Right lobe of liver (tissue), 6 donors: Measurements from ENCODE around the gene TGFA. TPM values are rescaled to one million over a fixed set of nuclear protein-coding genes. Genes with fewer than 3 reads are reported as not detected.

Experiments used
- ATAC-seq, 4 donors: fragments of 200-7000 bp; cut with Tn5 transposase; one replicate each; pipeline ENCODE4 v1.9.1; 2020; ENCODE audit warnings: mild to moderate bottlenecking in 4 of 4, moderate library complexity in 4 of 4
- DNase-seq, 3 donors: peaks; one replicate each; pipeline ENCODE4 v3.0.0-alpha.2; 2020
- H3K27ac ChIP-seq, 3 donors: fragments of 200-600 bp; one replicate each; pipeline ENCODE4 v1.8.0; 2022
- H3K27me3 ChIP-seq, 2 donors: fragments of 200-600 bp; one replicate each; pipeline ENCODE4 v1.8.0; 2022
- H3K36me3 ChIP-seq, 4 donors: fragments of 200-600 bp; sonication (generic) in 1 of 4; one replicate each; pipeline versions ENCODE4 v1.5.1 to v1.8.0; 2017 to 2022; ENCODE audit warnings: control low read depth in 1 of 4
- H3K4me1 ChIP-seq, 4 donors: fragments of 200-600 bp; sonication (generic) in 1 of 4; one replicate each; pipeline versions ENCODE4 v1.5.1 to v1.8.0; 2017 to 2022; ENCODE audit warnings: control low read depth in 1 of 4
- H3K4me3 ChIP-seq, 3 donors: fragments of 200-600 bp; one replicate each; pipeline ENCODE4 v1.8.0; 2022
- H3K9me3 ChIP-seq, 4 donors: fragments of 200-600 bp; sonication (generic) in 1 of 4; one replicate each; pipeline versions ENCODE4 v1.5.1 to v1.8.0; 2017 to 2022; ENCODE audit warnings: control low read depth in 1 of 4
- CTCF ChIP-seq, 4 donors: fragments of 200-600 bp in 3 of 4; fragments of 450-650 bp in 1 of 4; IDR thresholded peaks; one replicate each; pipeline versions ENCODE4 v1.5.1 to v1.8.0; 2016 to 2022; ENCODE audit warnings: antibody characterized with exemption in 4 of 4, mild to moderate bottlenecking in 2 of 4
- POLR2A ChIP-seq: fragments of 450-650 bp; IDR thresholded peaks from one replicate; pipeline ENCODE4 v1.6.1; 2017; ENCODE audit warnings: antibody characterized with exemption, mild to moderate bottlenecking
- WGBS: methylation state at CpG from one replicate; pipeline ENCODE4 v1.1.6; 2018; ENCODE audit warnings: low coverage, low lambda C conversion rate; ENCODE audit not compliant: insufficient coverage; ENCODE audit errors: missing lambda C conversion rate; 5-methylcytosine and 5-hydroxymethylcytosine counted together
- intact Hi-C, 2 donors: fragments of 100-400 bp; cut with DNase I; formaldehyde crosslinking; loops; one replicate each; pipeline versions ENCODE4 v1.11.2 to v1.14.1; 2022
- total RNA-seq, 6 experiments: library from RNA; depleted of rRNA in 2 of 6; stranded (reverse); fragments of >200 nt in 2 of 6; fragmentation: NEBNext Ultra II Directional in 3 of 6; extraction: Animal tissue kit (Norgen Biotek cat#: 25700) in 3 of 6; gene quantifications; one replicate each; pipeline versions ENCODE4 v1.1.0 to v1.2.4, GENCODE V29; 2016 to 2023
- donor health status: DM: no; HTN: yes; CAD: no.
- donor health status: DM: no; HTN: no; CAD: no.
- donor health status: DM: no; HTN: no; CAD: no.
- donor health status: DM: no; HTN: yes; CAD: no.
- donor health status: DM: no; HTN: yes; CAD: no.

TGFA gene
- total RNA-seq, 6 experiments from 2014 or later, result 2.1 to 5.1 (median 4.4) TPM

- Histone ChIP-seq H3K27me3 (no peaks in the 10 kb centered on the region), H3K9me3 (no peaks in the 10 kb centered on the region), H3K4me3 (no peak overlapping the region), H3K27ac (no peak overlapping the region), H3K4me1 (no peaks in the 10 kb centered on the region), H3K36me3 (no peaks in the 10 kb centered on the region)
- DNase-seq (no peak), ATAC-seq (no peak)
- WGBS, result 68% methylated on average over 5 of the region's 5 CpGs
- intact Hi-C loops, result no loop called here
- no peak for TF ChIP-seq POLR2A
- no peak for TF ChIP-seq CTCF (IDR thresholded peaks at IDR 0.05)
These were observed 73.2 kb downstream of the TGFA start for GRCh38 chr2:70480468-70480867.

- no peaks in the 10 kb centered on the region for H3K9me3 ChIP-seq
- no peaks in the 10 kb centered on the region for H3K36me3 ChIP-seq
- H3K4me1 ChIP-seq, result no peaks in the 10 kb centered on the region
- H3K27ac ChIP-seq, result no peak overlapping the region
- H3K27me3 ChIP-seq, result no peaks in the 10 kb centered on the region
- WGBS, result 66% methylated on average over 3 of the region's 3 CpGs
- ATAC-seq, result no peak
- intact Hi-C loops, result no loop called here
- DNase-seq, result no peak
- no peak overlapping the region for H3K4me3 ChIP-seq
- TF ChIP-seq CTCF (IDR thresholded peaks at IDR 0.05) (no peak), POLR2A (no peak)
These were observed 73.8 kb downstream of the TGFA start for GRCh38 chr2:70479816-70480215.

GRCh38 chr2:70477441-70477844, 76.2 kb downstream of the TGFA start:
- peak in 1 of 4 donors; percentile 18 for ATAC-seq
- H3K36me3 ChIP-seq, result no peaks in the 10 kb centered on the region
- no peak overlapping the region for H3K27ac ChIP-seq
- no peak overlapping the region for H3K4me3 ChIP-seq
- H3K4me1 ChIP-seq, result no peaks in the 10 kb centered on the region
- WGBS, result 22% methylated on average over 1 of the region's 1 CpG
- TF ChIP-seq POLR2A, result no peak
- TF ChIP-seq CTCF (IDR thresholded peaks at IDR 0.05), result no peak
- no peaks in the 10 kb centered on the region for H3K9me3 ChIP-seq
- no peak for DNase-seq
- intact Hi-C loops, result no loop called here
- no peaks in the 10 kb centered on the region for H3K27me3 ChIP-seq

GRCh38 chr2:70475266-70475665, 78.4 kb downstream of the TGFA start:
- 49% methylated on average over 5 of the region's 5 CpGs for WGBS
- Histone ChIP-seq H3K27me3 (no peaks in the 10 kb centered on the region), H3K27ac (no peak overlapping the region), H3K4me1 (no peaks in the 10 kb centered on the region), H3K4me3 (no peak overlapping the region), H3K36me3 (no peaks in the 10 kb centered on the region), H3K9me3 (no peaks in the 10 kb centered on the region)
- DNase-seq, result no peak
- TF ChIP-seq POLR2A, result no peak
- intact Hi-C loops, result no loop called here
- peak in 3 of 4 donors; percentile 29 to 61 (median 36) for ATAC-seq

- 53% methylated on average over 1 of the region's 1 CpG for WGBS
- Histone ChIP-seq H3K4me3 (no peak overlapping the region), H3K27me3 (no peaks in the 10 kb centered on the region), H3K4me1 (no peaks in the 10 kb centered on the region), H3K9me3 (no peaks in the 10 kb centered on the region), H3K27ac (no peak overlapping the region), H3K36me3 (no peaks in the 10 kb centered on the region)
- intact Hi-C loops, result no loop called here
- ATAC-seq (peak in 2 of 4 donors; percentile 29 to 40), DNase-seq (no peak)
- TF ChIP-seq CTCF (IDR thresholded peaks at IDR 0.05) (no peak), POLR2A (no peak)
These were observed 79.3 kb downstream of the TGFA start for GRCh38 chr2:70474256-70474848.
